Lower leg skin (tissue), 3 donors: ENCODE data around the gene FEM1A.
"Not testable (repeated sequence)": the region's sequence is repeated elsewhere in the genome, so short reads cannot be mapped to it uniquely, and the experiment has no call there.

Experiments used
- POLR2A ChIP-seq, 2 donors: fragments of 450-650 bp; IDR thresholded peaks; one replicate each; pipeline ENCODE4 v1.6.1; 2016 to 2017; ENCODE audit warnings: antibody characterized with exemption in 2 of 2, mild to moderate bottlenecking in 1 of 2, moderate library complexity in 1 of 2
- TF ChIP-seq, protein P1 (sequence below), 3 donors: fragments of 450-650 bp; IDR thresholded peaks; one replicate each; pipeline ENCODE4 v1.5.1; 2016; ENCODE audit warnings: antibody characterized with exemption in 3 of 3, mild to moderate bottlenecking in 3 of 3, moderate library complexity in 2 of 3

DNA sequence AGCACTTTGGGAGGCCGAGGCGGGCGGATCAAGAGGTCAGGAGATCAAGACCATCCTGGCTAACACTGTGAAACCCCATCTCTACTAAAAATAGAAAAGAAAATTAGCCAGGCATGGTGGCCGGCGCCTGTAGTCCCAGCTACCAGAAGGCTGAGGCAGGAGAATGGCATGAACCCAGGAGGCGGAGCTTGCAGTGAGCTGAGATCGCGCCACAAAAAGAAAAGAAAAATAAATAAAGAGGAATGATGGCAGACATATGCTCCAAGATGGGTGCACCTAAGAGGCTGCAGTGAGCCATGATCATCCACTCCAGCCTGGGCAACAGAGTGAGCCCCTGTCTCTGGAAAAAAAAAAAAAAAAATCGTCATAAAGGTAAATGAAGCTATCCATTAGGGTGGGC, 54.4 kb downstream of the FEM1A start:
- TF ChIP-seq, protein P1, sequence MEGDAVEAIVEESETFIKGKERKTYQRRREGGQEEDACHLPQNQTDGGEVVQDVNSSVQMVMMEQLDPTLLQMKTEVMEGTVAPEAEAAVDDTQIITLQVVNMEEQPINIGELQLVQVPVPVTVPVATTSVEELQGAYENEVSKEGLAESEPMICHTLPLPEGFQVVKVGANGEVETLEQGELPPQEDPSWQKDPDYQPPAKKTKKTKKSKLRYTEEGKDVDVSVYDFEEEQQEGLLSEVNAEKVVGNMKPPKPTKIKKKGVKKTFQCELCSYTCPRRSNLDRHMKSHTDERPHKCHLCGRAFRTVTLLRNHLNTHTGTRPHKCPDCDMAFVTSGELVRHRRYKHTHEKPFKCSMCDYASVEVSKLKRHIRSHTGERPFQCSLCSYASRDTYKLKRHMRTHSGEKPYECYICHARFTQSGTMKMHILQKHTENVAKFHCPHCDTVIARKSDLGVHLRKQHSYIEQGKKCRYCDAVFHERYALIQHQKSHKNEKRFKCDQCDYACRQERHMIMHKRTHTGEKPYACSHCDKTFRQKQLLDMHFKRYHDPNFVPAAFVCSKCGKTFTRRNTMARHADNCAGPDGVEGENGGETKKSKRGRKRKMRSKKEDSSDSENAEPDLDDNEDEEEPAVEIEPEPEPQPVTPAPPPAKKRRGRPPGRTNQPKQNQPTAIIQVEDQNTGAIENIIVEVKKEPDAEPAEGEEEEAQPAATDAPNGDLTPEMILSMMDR (IDR thresholded peaks at IDR 0.05), result not testable (repeated sequence)
- not testable (repeated sequence) for TF ChIP-seq POLR2A (IDR thresholded peaks at IDR 0.05)
